IMR-90 (cell line): ENCODE results near the gene CHAT.

ENCODE experiments used
- BHLHE40 ChIP-seq: fragments of 150-350 bp; IDR thresholded peaks from 2 replicates; pipeline ENCODE4 v1.6.1; 2016; ENCODE audit warnings: mild to moderate bottlenecking, low read depth, low read length
- CEBPB ChIP-seq: IDR thresholded peaks from 2 replicates; pipeline ENCODE4 v1.6.1; 2012; ENCODE audit warnings: low read depth, low read length, improper control_type of control experiment
- ELK1 ChIP-seq: fragments of 150-350 bp; IDR thresholded peaks from 2 replicates; pipeline ENCODE4 v1.6.1; 2016; ENCODE audit warnings: low read depth, mild to moderate bottlenecking, low read length, moderate library complexity, borderline replicate concordance
- MAZ ChIP-seq: IDR thresholded peaks from 2 replicates; pipeline ENCODE4 v1.6.1; 2012; ENCODE audit warnings: low read depth, mild to moderate bottlenecking, low read length, improper control_type of control experiment, moderate library complexity, borderline replicate concordance
- MXI1 ChIP-seq: IDR thresholded peaks from 2 replicates; pipeline ENCODE4 v1.6.1; 2012; ENCODE audit warnings: low read depth, mild to moderate bottlenecking, low read length, moderate library complexity, borderline replicate concordance
- POLR2A ChIP-seq: IDR thresholded peaks from 2 replicates; pipeline ENCODE4 v1.6.1; 2012; ENCODE audit warnings: mild to moderate bottlenecking, low read depth, low read length
- RAD21 ChIP-seq: IDR thresholded peaks from 2 replicates; pipeline ENCODE4 v1.6.1; 2012; ENCODE audit warnings: low read length, improper control_type of control experiment
- RCOR1 ChIP-seq: IDR thresholded peaks from 2 replicates; pipeline ENCODE4 v1.6.1; 2012; ENCODE audit warnings: mild to moderate bottlenecking, low read length, improper control_type of control experiment; ENCODE audit not compliant: insufficient replicate concordance
- RFX5 ChIP-seq: IDR thresholded peaks from 2 replicates; pipeline ENCODE4 v1.8.0; 2012; ENCODE audit warnings: low read depth, mild to moderate bottlenecking, low read length, moderate library complexity
- TF ChIP-seq, protein P1 (sequence below): conservative IDR thresholded peaks from 2 replicates; pipeline ENCODE4 v1.5.1; 2012; ENCODE audit warnings: mild to moderate bottlenecking, low read depth, low read length, improper control_type of control experiment

DNA sequence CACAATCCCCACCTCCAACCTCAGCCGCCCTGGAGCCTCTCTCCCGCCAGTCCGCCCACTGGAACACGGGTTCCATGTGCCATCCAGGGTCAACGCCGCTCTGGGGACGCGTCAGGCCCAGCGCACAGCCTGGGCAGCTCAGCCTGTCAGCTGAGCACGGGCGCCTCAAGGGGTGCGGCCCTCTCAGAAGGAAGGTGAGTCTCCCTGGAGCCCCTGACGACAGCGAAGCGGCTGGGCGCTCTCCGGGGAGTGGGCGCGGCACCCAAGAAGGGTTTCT is 4.9 kb upstream of the CHAT start:
- TF ChIP-seq, protein P1, sequence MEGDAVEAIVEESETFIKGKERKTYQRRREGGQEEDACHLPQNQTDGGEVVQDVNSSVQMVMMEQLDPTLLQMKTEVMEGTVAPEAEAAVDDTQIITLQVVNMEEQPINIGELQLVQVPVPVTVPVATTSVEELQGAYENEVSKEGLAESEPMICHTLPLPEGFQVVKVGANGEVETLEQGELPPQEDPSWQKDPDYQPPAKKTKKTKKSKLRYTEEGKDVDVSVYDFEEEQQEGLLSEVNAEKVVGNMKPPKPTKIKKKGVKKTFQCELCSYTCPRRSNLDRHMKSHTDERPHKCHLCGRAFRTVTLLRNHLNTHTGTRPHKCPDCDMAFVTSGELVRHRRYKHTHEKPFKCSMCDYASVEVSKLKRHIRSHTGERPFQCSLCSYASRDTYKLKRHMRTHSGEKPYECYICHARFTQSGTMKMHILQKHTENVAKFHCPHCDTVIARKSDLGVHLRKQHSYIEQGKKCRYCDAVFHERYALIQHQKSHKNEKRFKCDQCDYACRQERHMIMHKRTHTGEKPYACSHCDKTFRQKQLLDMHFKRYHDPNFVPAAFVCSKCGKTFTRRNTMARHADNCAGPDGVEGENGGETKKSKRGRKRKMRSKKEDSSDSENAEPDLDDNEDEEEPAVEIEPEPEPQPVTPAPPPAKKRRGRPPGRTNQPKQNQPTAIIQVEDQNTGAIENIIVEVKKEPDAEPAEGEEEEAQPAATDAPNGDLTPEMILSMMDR = no peak
- TF ChIP-seq BHLHE40 = no peak
- TF ChIP-seq POLR2A = no peak
- TF ChIP-seq CEBPB = no peak
- TF ChIP-seq RAD21 = no peak
- TF ChIP-seq MAZ = no peak
- TF ChIP-seq RCOR1 = no peak
- TF ChIP-seq MXI1 = no peak
- TF ChIP-seq RFX5 = no peak
- no peak for TF ChIP-seq ELK1
